B cell (primary cell): Measurements from ENCODE around the gene LCT. TPM values are rescaled to one million over a fixed set of nuclear protein-coding genes. Genes with fewer than 3 reads are reported as not detected.

Source experiments
- ATAC-seq: fragments of 200-7000 bp; cut with Tn5 transposase; one replicate; pipeline ENCODE4 v1.10.0; 2021; ENCODE audit warnings: low read depth, mild to moderate bottlenecking, moderate number of reproducible peaks, moderate library complexity
- CTCF ChIA-PET: fragments of 350-600 bp; sonication (Branson Sonifier 250); formaldehyde crosslinking; loops from one replicate; lab custom pipeline; 2021; ENCODE audit warnings: antibody characterized with exemption, inconsistent platforms; lab: Charles Lee
- POLR2A ChIA-PET: fragments of 350-600 bp; sonication (Branson Sonifier 250); formaldehyde crosslinking; loops from one replicate; lab custom pipeline; 2021; ENCODE audit warnings: antibody characterized with exemption; lab: Charles Lee
- DNase-seq: peaks from one replicate; pipeline ENCODE4 v3.0.0; 2013
- H2AFZ ChIP-seq: 2 replicates; pipeline ENCODE4 v1.6.1; 2012; ENCODE audit warnings: mild to moderate bottlenecking, low read depth, low read length; ENCODE audit not compliant: insufficient read depth, poor library complexity, severe bottlenecking
- H3K27ac ChIP-seq, 2 donors: 1 replicate in 1 of 2; 2 replicates in 1 of 2; pipeline ENCODE4 v1.5.1; 2012 to 2013; ENCODE audit warnings: low read length in 2 of 2, mild to moderate bottlenecking in 2 of 2, moderate library complexity in 1 of 2
- H3K27me3 ChIP-seq, 4 experiments: fragments of 200-600 bp in 1 of 4; sonication (generic) in 1 of 4; replicated peaks in 1 of 4; 1 replicate in 2 of 4; 2 replicates in 2 of 4; pipeline versions ENCODE4 v1.6.1 to v1.7.0; 2013 to 2016; ENCODE audit warnings: low read length in 3 of 4, mild to moderate bottlenecking in 2 of 4, mixed read lengths in 1 of 4, moderate library complexity in 1 of 4; ENCODE audit not compliant: insufficient read depth in 4 of 4, control insufficient read depth in 3 of 4; ENCODE audit errors: control extremely low read depth in 1 of 4
- H3K36me3 ChIP-seq, 2 experiments: replicated peaks in 1 of 2; 1 replicate in 1 of 2; 2 replicates in 1 of 2; pipeline versions ENCODE4 v1.6.1 to v1.7.1; 2013; ENCODE audit warnings: low read length in 1 of 2; ENCODE audit not compliant: insufficient read depth in 2 of 2, control insufficient read depth in 1 of 2; ENCODE audit errors: control extremely low read depth in 1 of 2, extremely low read depth in 1 of 2
- H3K4me1 ChIP-seq, 2 donors: fragments of 200-600 bp in 1 of 2; sonication (generic) in 1 of 2; 1 replicate in 1 of 2; 2 replicates in 1 of 2; pipeline versions ENCODE4 v1.5.1 to v1.6.1; 2013 to 2017; ENCODE audit warnings: low read length in 2 of 2; ENCODE audit not compliant: control insufficient read depth in 2 of 2, insufficient read depth in 2 of 2
- H3K4me2 ChIP-seq: replicated peaks from 2 replicates; pipeline ENCODE3; 2012; ENCODE audit warnings: mild to moderate bottlenecking, low read depth, low read length; ENCODE audit not compliant: poor library complexity, severe bottlenecking
- H3K4me3 ChIP-seq, 5 experiments: fragments of 200-600 bp in 1 of 5; sonication (generic) in 1 of 5; 1 replicate in 3 of 5; 2 replicates in 2 of 5; pipeline versions ENCODE4 v1.5.1 to v1.7.0; 2011 to 2016; ENCODE audit warnings: low read length in 4 of 5, mild to moderate bottlenecking in 4 of 5, low read depth in 2 of 5, control low read depth in 1 of 5, moderate library complexity in 1 of 5; ENCODE audit not compliant: insufficient read depth in 1 of 5; ENCODE audit errors: control extremely low read depth in 1 of 5, extremely low read depth in 1 of 5
- H3K79me2 ChIP-seq: fragments of 200-600 bp; sonication (generic); one replicate; pipeline ENCODE4 v1.6.0; 2016; ENCODE audit warnings: low read length; ENCODE audit not compliant: control insufficient read depth, insufficient read depth
- H3K9ac ChIP-seq: fragments of 200-600 bp; sonication (generic); 2 replicates; pipeline ENCODE4 v1.6.1; 2017; ENCODE audit warnings: mild to moderate bottlenecking, low read length, moderate library complexity
- H3K9me3 ChIP-seq, 3 donors: one replicate each; pipeline versions ENCODE4 v1.6.1 to v1.7.1; 2013; ENCODE audit warnings: low read length in 2 of 3; ENCODE audit not compliant: control insufficient read depth in 2 of 3, insufficient read depth in 1 of 3; ENCODE audit errors: control extremely low read depth in 1 of 3
- H4K20me1 ChIP-seq: 2 replicates; pipeline ENCODE4 v1.6.0; 2012; ENCODE audit warnings: mild to moderate bottlenecking, low read length; ENCODE audit not compliant: insufficient read depth, control insufficient read depth, poor library complexity, severe bottlenecking
- H3K27ac Mint-ChIP-seq: one replicate; pipeline ENCODE4 v1.8.0; 2021; ENCODE audit warnings: mixed read lengths
- H3K27me3 Mint-ChIP-seq: one replicate; pipeline ENCODE4 v1.8.0; 2021; ENCODE audit warnings: mixed read lengths
- H3K4me1 Mint-ChIP-seq: one replicate; pipeline ENCODE4 v1.8.0; 2021; ENCODE audit warnings: mixed read lengths
- H3K4me3 Mint-ChIP-seq: one replicate; pipeline ENCODE4 v1.8.0; 2021; ENCODE audit warnings: mixed read lengths
- H3K9me3 Mint-ChIP-seq: one replicate; pipeline ENCODE4 v1.8.0; 2022; ENCODE audit warnings: mixed read lengths; ENCODE audit not compliant: insufficient read depth
- EZH2 ChIP-seq: IDR thresholded peaks from 2 replicates; pipeline ENCODE4 v1.6.1; 2012; ENCODE audit warnings: borderline replicate concordance, low read depth, mild to moderate bottlenecking, moderate library complexity, low read length; ENCODE audit not compliant: insufficient read depth, poor library complexity, severe bottlenecking
- WGBS: methylation state at CpG from one replicate; pipeline ENCODE4 v1.1.5; 2013; ENCODE audit warnings: missing lambda C conversion rate; ENCODE audit not compliant: insufficient coverage; 5-methylcytosine and 5-hydroxymethylcytosine counted together
- intact Hi-C: fragments of 100-400 bp; cut with micrococcal nuclease; formaldehyde crosslinking; loops from one replicate; pipeline ENCODE4 v1.10.0; 2022
- polyA plus RNA-seq: library from polyadenylated mRNA; depleted of rRNA; stranded (reverse); fragments of >200 nt; gene quantifications from 2 replicates; pipeline ENCODE4 v1.2.3, GENCODE V29; 2012
- total RNA-seq, 2 donors: library from RNA; stranded (reverse); fragments of 120-200 nt in 1 of 2; gene quantifications; 1 replicate in 1 of 2; 2 replicates in 1 of 2; pipeline versions ENCODE4 v1.2.3 to v1.2.4, GENCODE V29; 2013 to 2022
- TF ChIP-seq, protein P1 (sequence below): fragments of 200-600 bp; IDR thresholded peaks from one replicate; pipeline ENCODE4 v1.8.0; 2022; ENCODE audit warnings: antibody characterized with exemption, mild to moderate bottlenecking

The LCT gene
- total and polyA plus RNA-seq, 2 donors (not counting 1 experiment from before 2014, with no cell fraction given) = 0.03 to 0.07 TPM

DNA sequence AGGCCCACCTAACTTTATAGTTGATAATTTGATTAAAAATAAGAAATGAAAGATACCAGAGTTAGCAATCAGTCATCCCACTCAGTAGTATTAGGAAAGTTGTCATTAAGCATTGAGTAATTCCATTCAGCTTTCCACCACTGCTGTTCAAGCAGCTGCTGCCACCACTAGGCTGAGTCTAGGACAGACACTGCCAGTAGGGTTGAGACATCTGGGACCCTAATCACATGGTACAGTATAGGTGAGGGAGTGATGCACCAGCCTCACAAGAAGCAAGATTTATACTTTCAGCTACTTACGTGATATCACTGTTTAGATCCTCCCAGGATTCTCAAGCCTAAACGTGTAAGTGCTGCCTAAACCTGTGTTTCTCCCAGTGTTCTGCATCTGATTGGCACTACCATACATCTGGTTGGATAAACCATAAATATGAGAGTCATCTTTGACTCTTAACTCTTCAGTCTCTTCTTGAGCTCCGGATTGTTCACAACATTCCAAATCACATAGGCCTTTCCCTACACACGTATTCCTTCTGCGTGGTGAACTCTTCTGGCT, 92.1 kb downstream of the LCT start:
- H3K27me3 Mint-ChIP-seq = no peaks in the 10 kb centered on the region
- Histone ChIP-seq H3K27me3 (no peaks in the 10 kb centered on the region), H3K36me3 (peaks cover 2 to 28% of the 10 kb centered on the region in 2 experiments), H3K79me2 (peaks cover 63% of the 10 kb centered on the region), H3K4me2 (no peak overlapping the region), H4K20me1 (peaks cover 16% of the 10 kb centered on the region), H3K4me1 (peaks cover 9 to 17% of the 10 kb centered on the region in 2 donors), H2AFZ (no peak overlapping the region), H3K9me3 (no peaks in the 10 kb centered on the region), H3K4me3 (no peak overlapping the region), H3K9ac (no peak overlapping the region), H3K27ac (no peak overlapping the region)
- no peaks in the 10 kb centered on the region for H3K9me3 Mint-ChIP-seq
- 92% methylated on average over 4 of the region's 5 CpGs for WGBS
- no peak overlapping the region for H3K4me3 Mint-ChIP-seq
- ChIA-PET CTCF (interaction anchor here (1.2 kb wide), 1 partner anchor 11 kb away, joined by 3 read pairs; no protein-coding TSS in a partner anchor), POLR2A (no interaction called here)
- H3K4me1 Mint-ChIP-seq = peaks cover 40% of the 10 kb centered on the region
- peak; percentile 20 for DNase-seq
- no peak for TF ChIP-seq EZH2
- TF ChIP-seq, protein P1, sequence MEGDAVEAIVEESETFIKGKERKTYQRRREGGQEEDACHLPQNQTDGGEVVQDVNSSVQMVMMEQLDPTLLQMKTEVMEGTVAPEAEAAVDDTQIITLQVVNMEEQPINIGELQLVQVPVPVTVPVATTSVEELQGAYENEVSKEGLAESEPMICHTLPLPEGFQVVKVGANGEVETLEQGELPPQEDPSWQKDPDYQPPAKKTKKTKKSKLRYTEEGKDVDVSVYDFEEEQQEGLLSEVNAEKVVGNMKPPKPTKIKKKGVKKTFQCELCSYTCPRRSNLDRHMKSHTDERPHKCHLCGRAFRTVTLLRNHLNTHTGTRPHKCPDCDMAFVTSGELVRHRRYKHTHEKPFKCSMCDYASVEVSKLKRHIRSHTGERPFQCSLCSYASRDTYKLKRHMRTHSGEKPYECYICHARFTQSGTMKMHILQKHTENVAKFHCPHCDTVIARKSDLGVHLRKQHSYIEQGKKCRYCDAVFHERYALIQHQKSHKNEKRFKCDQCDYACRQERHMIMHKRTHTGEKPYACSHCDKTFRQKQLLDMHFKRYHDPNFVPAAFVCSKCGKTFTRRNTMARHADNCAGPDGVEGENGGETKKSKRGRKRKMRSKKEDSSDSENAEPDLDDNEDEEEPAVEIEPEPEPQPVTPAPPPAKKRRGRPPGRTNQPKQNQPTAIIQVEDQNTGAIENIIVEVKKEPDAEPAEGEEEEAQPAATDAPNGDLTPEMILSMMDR = no peak
- intact Hi-C loops = no loop called here
- H3K27ac Mint-ChIP-seq = no peak overlapping the region
- no peak for ATAC-seq

DNA sequence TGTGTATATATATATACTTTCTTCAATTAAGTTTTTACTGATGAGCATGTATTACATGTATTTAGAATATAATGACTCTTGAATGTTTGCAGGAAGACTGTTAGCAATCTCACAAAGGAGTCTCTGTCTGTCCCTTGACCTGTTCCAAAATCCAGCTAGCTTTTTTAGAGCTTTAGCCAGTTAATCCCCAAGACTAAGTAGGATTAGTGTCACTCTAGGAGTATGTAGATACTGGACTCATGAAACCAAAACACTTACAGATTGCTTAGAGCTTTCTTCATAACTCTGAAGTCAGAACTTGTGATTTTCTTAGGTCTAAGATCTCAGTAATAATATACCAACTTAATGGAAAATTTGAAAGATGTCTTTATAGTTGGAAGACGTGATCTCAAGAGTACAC, 93.1 kb downstream of the LCT start:
- Histone ChIP-seq H3K9me3 (no peaks in the 10 kb centered on the region), H3K4me2 (peak overlapping the region; percentile 86), H3K27ac (peak overlapping the region in 1 of 2 donors; percentile 15), H3K79me2 (peaks cover 57% of the 10 kb centered on the region), H3K36me3 (peaks cover under 1 to 18% of the 10 kb centered on the region in 2 experiments), H2AFZ (no peak overlapping the region), H3K9ac (no peak overlapping the region), H3K4me3 (peak overlapping the region in 1 of 5 experiments; percentile 23), H3K27me3 (no peaks in the 10 kb centered on the region), H4K20me1 (peaks cover 16% of the 10 kb centered on the region), H3K4me1 (peaks cover 9 to 17% of the 10 kb centered on the region in 2 donors)
- intact Hi-C loops = no loop called here
- H3K9me3 Mint-ChIP-seq = no peaks in the 10 kb centered on the region
- CTCF ChIA-PET = interaction anchor here (0.6 to 2.2 kb wide), 4 partner anchors 12 to 636 kb away, joined by 3 to 9 read pairs (median 4); no protein-coding TSS in a partner anchor
- no peak overlapping the region for H3K27ac Mint-ChIP-seq
- peaks cover 40% of the 10 kb centered on the region for H3K4me1 Mint-ChIP-seq
- H3K4me3 Mint-ChIP-seq = peak overlapping the region; percentile 20
- POLR2A ChIA-PET = interaction anchor here (0.6 kb wide), 1 partner anchor 565 kb away, joined by 3 read pairs; no protein-coding TSS in a partner anchor
- DNase-seq (no peak), ATAC-seq (no peak)
- WGBS = no CpG with 5 or more reads among the region's 1 CpG
- TF ChIP-seq, protein P1 = no peak
- no peak for TF ChIP-seq EZH2
- no peaks in the 10 kb centered on the region for H3K27me3 Mint-ChIP-seq
